Measurements from ENCODE around the gene MAU2.
A peak's percentile ranks its signal among the peaks of the same experiment; 100 is the strongest.

MAU2 gene

DNA sequence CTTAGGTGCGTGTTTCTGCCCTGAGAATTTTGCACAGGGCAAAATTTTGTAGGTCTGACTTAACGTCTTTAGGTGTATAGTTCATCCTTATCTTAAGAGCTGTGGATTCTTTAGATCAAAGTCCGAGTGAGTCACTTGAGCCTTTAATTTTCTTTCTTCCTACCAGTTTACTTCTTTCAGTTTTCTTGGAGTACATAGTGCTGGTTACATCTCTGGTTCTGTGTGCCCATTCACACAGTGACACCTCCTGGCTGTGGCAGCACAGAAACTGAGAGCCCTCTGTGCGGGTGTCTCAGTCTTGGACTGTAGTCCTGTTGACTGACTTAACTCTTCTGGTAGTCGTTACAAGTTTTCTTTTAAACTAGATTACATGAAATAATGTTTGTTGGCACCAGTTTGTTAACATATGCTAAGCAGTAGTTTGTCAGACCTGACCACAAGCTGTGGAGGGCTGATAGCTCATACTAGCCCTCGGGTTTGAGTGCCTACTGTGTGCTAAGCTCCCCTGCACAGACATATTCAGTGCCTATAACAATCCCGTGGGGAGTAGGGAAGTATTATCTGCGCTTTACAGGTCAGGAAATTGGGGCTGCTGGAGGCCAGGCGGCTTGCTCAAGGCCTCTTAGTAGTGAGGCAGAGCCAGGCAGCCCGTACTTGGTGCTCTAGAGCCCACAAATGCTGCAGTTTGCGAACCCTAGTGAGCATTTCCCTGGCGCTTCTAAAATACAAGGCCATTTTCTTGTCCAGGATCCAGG lies 86.4 kb downstream of the MAU2 start:
- POLR2A ChIA-PET, result interaction anchor here (1.3 kb wide), 1 partner anchor 22 kb away, joined by 5 read pairs; no protein-coding TSS in a partner anchor
- DNase-seq (ENCODE audit: low read depth, low spot score), result no peak
- TF ChIP-seq, protein P1, sequence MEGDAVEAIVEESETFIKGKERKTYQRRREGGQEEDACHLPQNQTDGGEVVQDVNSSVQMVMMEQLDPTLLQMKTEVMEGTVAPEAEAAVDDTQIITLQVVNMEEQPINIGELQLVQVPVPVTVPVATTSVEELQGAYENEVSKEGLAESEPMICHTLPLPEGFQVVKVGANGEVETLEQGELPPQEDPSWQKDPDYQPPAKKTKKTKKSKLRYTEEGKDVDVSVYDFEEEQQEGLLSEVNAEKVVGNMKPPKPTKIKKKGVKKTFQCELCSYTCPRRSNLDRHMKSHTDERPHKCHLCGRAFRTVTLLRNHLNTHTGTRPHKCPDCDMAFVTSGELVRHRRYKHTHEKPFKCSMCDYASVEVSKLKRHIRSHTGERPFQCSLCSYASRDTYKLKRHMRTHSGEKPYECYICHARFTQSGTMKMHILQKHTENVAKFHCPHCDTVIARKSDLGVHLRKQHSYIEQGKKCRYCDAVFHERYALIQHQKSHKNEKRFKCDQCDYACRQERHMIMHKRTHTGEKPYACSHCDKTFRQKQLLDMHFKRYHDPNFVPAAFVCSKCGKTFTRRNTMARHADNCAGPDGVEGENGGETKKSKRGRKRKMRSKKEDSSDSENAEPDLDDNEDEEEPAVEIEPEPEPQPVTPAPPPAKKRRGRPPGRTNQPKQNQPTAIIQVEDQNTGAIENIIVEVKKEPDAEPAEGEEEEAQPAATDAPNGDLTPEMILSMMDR (IDR thresholded peaks at IDR 0.05; ENCODE audit: insufficient read depth, low read length, missing control alignments), result peak; percentile 36
- CTCF ChIA-PET, result interaction anchor here (1.4 to 6.0 kb wide), 4 partner anchors 10 to 125 kb away, joined by 4 to 41 read pairs (median 10); no protein-coding TSS in a partner anchor
- peak overlapping the region; percentile 75 for H3K4me3 ChIP-seq (ENCODE audit: low read depth, low read length)

DNA sequence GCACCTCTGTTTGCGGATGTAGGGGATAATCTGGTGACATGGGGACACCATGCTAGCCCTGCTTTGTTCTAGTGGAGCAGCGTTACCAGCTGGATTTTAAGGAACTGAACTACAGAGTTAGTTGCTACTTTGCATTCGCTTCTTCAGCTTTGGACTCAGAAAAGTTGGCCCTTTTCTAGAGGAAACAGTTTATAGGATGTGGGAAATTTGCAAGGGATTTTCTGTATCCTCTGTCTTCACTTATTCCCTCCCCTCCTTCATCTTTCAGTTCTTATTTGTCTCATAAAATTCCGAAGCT lies 87.0 kb downstream of the MAU2 start:
- TF ChIP-seq, protein P1 (IDR thresholded peaks at IDR 0.05; ENCODE audit: insufficient read depth, low read length, missing control alignments), result no peak
- ChIA-PET POLR2A (no interaction called here), CTCF (interaction anchor here (1.4 to 6.0 kb wide), 3 partner anchors 10 to 124 kb away, joined by 4 to 41 read pairs (median 9); no protein-coding TSS in a partner anchor)
- H3K4me3 ChIP-seq (ENCODE audit: low read depth, low read length), result peak overlapping the region; percentile 75; the same call in 1 of the 2 replicates
- no peak for DNase-seq (ENCODE audit: low read depth, low spot score)

Data from AG04449 (cell line).